Lower leg skin (tissue), 4 donors: Measurements from ENCODE around the gene AVP. TPM values are rescaled to one million over a fixed set of nuclear protein-coding genes. Genes with fewer than 3 reads are reported as not detected.

Experiments used
- DNase-seq, 2 donors: peaks; one replicate each; pipeline ENCODE4 v3.0.0-alpha.2; 2019; ENCODE audit warnings: low spot score in 2 of 2
- H3K4me3 ChIP-seq: fragments of 200-600 bp; sonication (generic); 2 replicates; pipeline ENCODE4 v1.5.1; 2017; ENCODE audit warnings: mild to moderate bottlenecking, low read depth; ENCODE audit not compliant: poor library complexity, severe bottlenecking
- POLR2A ChIP-seq, 2 donors: fragments of 450-650 bp; IDR thresholded peaks; one replicate each; pipeline ENCODE4 v1.6.1; 2016 to 2017; ENCODE audit warnings: antibody characterized with exemption in 2 of 2, mild to moderate bottlenecking in 1 of 2, moderate library complexity in 1 of 2
- WGBS, 2 donors: methylation state at CpG; one replicate each; pipeline ENCODE4 v1.1.5; 2018; 5-methylcytosine and 5-hydroxymethylcytosine counted together
- intact Hi-C: fragments of 100-400 bp; cut with DNase I; formaldehyde crosslinking; loops from one replicate; pipeline ENCODE4 v1.15.0; 2023; ENCODE audit warnings: low total_unique reads
- total RNA-seq, 4 donors: library from RNA; depleted of rRNA; stranded (reverse); fragments of >200 nt; gene quantifications; one replicate each; pipeline ENCODE4 v1.1.0, GENCODE V29; 2016
- TF ChIP-seq, protein P1 (sequence below), 3 donors: fragments of 450-650 bp; IDR thresholded peaks; one replicate each; pipeline ENCODE4 v1.5.1; 2016; ENCODE audit warnings: antibody characterized with exemption in 3 of 3, mild to moderate bottlenecking in 3 of 3, moderate library complexity in 2 of 3

AVP gene
- total RNA-seq, 4 donors from 2014 or later, result not detected

DNA sequence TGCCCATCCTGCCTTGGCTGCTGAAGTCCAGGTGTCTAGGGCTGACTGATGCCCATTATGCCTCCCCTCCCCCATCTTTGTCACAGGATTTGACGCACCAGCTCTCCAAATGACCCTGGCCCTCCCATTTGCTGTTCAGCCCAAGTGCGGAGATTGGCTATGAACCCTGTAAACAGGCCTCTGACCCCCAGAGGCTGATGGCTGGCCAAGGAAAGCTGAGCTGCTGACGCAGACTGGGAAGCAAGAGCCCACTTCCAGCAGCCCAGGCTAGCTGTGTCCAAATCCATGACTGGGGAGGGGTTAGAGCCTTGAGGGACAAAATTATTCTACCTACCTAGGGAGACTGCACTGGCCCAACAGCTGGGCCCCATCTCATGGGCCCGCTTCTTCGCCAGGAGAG is 41.9 kb downstream of the AVP start:
- WGBS, 2 donors, result 68 to 94% methylated on average over 5 of the region's 5 CpGs
- DNase-seq, result no peak
- intact Hi-C loops, result loop anchor here (10.0 kb wide), 1 partner anchor 282 kb away; no protein-coding TSS in a partner anchor
- no peak overlapping the region for H3K4me3 ChIP-seq
- TF ChIP-seq POLR2A (IDR thresholded peaks at IDR 0.05), result no peak
- TF ChIP-seq, protein P1, sequence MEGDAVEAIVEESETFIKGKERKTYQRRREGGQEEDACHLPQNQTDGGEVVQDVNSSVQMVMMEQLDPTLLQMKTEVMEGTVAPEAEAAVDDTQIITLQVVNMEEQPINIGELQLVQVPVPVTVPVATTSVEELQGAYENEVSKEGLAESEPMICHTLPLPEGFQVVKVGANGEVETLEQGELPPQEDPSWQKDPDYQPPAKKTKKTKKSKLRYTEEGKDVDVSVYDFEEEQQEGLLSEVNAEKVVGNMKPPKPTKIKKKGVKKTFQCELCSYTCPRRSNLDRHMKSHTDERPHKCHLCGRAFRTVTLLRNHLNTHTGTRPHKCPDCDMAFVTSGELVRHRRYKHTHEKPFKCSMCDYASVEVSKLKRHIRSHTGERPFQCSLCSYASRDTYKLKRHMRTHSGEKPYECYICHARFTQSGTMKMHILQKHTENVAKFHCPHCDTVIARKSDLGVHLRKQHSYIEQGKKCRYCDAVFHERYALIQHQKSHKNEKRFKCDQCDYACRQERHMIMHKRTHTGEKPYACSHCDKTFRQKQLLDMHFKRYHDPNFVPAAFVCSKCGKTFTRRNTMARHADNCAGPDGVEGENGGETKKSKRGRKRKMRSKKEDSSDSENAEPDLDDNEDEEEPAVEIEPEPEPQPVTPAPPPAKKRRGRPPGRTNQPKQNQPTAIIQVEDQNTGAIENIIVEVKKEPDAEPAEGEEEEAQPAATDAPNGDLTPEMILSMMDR (IDR thresholded peaks at IDR 0.05), result no peak

DNA sequence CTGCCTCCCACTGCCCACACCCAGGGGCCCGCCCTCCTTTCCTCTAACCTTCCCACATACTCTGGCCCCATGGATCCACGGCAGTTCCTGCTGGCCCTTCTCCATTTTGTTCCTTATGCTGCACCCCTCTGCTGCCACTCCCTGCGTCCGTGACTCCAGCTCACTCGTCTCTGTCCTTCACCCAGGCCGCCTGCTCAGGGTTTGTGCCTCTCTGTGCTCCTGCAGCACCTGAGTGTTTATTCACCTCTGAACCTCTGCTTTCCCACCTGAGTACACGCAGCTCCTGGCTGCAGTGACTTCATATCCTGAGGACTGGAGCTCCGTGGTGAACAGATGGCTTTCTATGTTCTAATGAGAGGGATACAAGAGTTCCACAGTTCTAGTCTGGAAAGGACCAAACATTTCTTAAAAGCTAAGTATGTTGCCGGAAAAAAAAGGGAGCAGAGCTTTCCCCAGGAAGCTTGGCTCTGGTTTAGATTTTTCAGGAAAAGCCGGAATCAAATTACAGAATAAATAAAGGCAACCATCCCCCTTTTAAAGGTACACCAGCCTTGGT is 42.6 kb downstream of the AVP start:
- no peak for DNase-seq
- no peak overlapping the region for H3K4me3 ChIP-seq
- intact Hi-C loops, result loop anchor here (10.0 kb wide), 1 partner anchor 283 kb away; no protein-coding TSS in a partner anchor
- 42 to 46% methylated on average over 10 of the region's 10 CpGs for WGBS, 2 donors
- TF ChIP-seq POLR2A (IDR thresholded peaks at IDR 0.05), result no peak
- TF ChIP-seq, protein P1 (IDR thresholded peaks at IDR 0.05), result no peak

DNA sequence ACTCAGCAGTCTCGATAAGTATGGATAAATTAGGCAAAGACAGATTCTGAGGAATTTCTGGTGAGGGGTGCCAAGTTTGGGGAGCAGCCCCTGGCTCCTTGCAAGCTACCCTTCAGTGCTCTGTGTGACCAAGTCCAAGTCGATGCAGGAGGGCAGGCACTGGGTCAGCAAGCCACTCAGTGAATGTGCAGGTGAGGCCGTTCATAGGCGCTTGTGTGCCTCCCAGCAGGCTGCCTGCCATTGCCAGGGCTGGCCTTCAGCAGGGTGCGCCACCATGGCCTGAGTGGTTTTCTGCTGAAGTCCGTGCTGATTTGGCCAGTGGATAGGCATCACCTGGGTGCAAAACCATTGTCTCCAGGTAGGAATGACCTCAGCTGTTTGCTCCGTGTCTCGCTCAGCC is 44.4 kb downstream of the AVP start:
- DNase-seq, result no peak
- intact Hi-C loops, result loop anchor here (10.0 kb wide), 1 partner anchor 285 kb away; no protein-coding TSS in a partner anchor
- WGBS, 2 donors, result 90 to 95% methylated on average over 8 of the region's 8 CpGs
- H3K4me3 ChIP-seq, result no peak overlapping the region
- TF ChIP-seq POLR2A (IDR thresholded peaks at IDR 0.05), result no peak
- TF ChIP-seq, protein P1 (IDR thresholded peaks at IDR 0.05), result no peak

GRCh38 chr20:3039426-3039825 is 45.1 kb downstream of the AVP start:
- TF ChIP-seq, protein P1 (IDR thresholded peaks at IDR 0.05), result no peak
- TF ChIP-seq POLR2A (IDR thresholded peaks at IDR 0.05), result no peak
- DNase-seq, result no peak
- WGBS, 2 donors, result 90 to 93% methylated on average over 4 of the region's 4 CpGs
- intact Hi-C loops, result no loop called here
- no peak overlapping the region for H3K4me3 ChIP-seq

DNA sequence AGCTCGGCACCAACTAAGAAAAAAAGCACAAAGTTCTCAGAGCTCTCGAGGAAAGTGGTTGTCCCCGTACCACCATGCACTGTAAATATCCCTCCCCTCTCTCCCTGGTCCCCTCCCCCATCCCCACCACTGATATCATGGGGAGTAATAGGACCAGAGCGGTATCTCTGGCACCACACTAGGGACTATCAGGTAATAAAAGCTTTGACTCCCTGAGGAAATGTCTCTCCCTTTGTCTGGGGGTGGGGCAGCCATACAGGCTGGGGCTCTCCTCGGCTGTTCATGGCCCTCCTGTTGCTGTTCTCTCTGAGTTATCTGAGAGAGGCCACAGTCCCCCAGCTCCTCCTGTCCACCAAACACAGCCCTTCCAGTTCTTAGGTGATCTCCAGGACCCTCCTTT is 46.1 kb downstream of the AVP start:
- no peak for TF ChIP-seq POLR2A (IDR thresholded peaks at IDR 0.05)
- TF ChIP-seq, protein P1 (IDR thresholded peaks at IDR 0.05), result no peak
- 84 to 86% methylated on average over 5 of the region's 5 CpGs for WGBS, 2 donors
- H3K4me3 ChIP-seq, result no peak overlapping the region
- no peak for DNase-seq
- intact Hi-C loops, result no loop called here

- intact Hi-C loops, result no loop called here
- no peak for TF ChIP-seq POLR2A (IDR thresholded peaks at IDR 0.05)
- TF ChIP-seq, protein P1 (IDR thresholded peaks at IDR 0.05), result no peak
- no peak for DNase-seq
- 93 to 96% methylated on average over 3 of the region's 3 CpGs for WGBS, 2 donors
- no peak overlapping the region for H3K4me3 ChIP-seq
Observed at GRCh38 chr20:3037654-3038053, 46.9 kb downstream of the AVP start.
